CD4-positive, alpha-beta T cell treated with Interleukin-21 for 1 hour (primary cell): ENCODE data around the gene TMPRSS7.

ENCODE experiments used
- DNase-seq: peaks from one replicate; pipeline ENCODE4 v3.0.0-alpha.2; 2020

Gene TMPRSS7

DNA sequence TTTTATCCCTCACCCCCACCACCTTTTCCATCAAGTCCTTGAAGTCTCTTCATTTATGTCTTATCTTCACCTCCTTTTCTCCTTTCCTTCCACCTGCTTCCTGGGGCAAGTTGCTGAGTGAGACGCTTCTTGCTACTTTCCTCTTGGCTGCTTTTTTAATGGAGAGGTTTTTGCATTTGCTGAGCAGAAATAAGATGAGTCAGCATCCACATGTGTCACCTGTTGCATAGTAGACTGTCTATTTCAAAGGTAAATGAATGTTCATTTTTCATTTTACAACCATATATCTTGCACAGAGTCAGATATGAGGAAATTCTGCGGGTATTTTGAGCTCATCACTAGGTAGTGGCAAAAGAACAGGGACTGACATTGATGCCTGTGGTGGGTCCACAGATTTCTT lies 70.2 kb downstream of the TMPRSS7 start:
- no peak for DNase-seq

- no peak for DNase-seq
Observed at GRCh38 chr3:112109322-112109721, 74.8 kb downstream of the TMPRSS7 start.

DNA sequence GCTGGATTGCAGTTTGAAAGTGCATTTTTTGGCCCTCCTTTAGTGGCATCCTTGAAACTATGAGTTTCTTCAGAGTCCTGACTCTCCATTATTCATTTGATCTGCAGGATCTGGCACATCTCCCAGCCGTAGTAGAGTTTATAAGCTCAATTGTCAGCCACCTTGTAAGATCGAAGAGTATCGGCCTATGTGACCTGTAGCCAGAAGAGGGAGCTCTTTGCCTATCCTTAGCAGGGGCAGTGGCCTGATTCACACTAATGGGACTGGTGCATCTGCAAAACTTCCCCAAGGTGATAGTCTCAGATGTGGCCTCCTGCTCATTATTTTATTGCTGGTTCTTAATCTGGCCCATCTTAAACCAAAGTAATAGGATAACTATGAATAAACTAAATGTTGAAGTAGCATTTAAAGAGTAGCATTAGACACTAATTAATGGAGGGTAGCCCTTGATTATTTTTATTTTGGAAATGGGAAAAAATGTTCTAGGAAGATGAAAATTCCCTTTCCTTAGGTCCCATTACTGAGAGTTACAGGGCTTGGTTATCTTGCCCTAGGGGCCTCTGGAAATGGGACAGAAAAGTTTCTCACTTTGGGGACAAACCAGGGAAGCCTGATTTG lies 77.4 kb downstream of the TMPRSS7 start:
- DNase-seq: peak; percentile 80

DNA sequence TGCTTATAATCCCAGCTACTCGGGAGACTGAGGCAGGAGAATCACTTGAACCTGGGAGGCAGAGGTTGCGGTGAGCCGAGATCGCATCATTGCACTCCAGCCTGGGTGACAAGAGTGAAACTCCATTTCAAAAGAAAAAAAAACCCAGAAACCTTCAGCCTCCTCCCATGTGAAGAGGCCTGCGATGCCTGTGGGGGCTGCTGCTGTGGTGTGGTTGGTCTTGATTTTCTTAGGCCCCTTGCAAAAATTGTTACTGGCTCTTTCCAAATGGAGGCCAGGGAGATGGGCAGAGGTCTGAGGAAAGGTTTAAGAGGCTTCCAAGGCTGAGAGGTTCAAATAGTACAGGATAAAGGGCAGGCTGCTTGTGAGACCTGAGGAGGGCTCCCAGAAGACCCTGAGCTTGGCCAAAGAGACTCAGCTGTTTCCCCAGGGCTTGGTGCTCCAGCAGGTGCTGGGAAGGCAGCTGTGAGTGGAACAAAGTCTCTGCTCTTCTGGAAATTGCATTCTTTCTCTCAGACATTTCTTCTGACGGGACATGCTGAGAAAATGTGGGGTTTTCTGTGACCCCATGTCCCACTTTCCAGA lies 80.1 kb downstream of the TMPRSS7 start:
- no peak for DNase-seq

GRCh38 chr3:112115161-112115739 lies 80.7 kb downstream of the TMPRSS7 start:
- DNase-seq: no peak

- DNase-seq: no peak
Observed at GRCh38 chr3:112115806-112116383, 81.4 kb downstream of the TMPRSS7 start.

GRCh38 chr3:112116748-112117186 lies 82.2 kb downstream of the TMPRSS7 start:
- DNase-seq: no peak

GRCh38 chr3:112117415-112117814 lies 82.9 kb downstream of the TMPRSS7 start:
- no peak for DNase-seq

DNA sequence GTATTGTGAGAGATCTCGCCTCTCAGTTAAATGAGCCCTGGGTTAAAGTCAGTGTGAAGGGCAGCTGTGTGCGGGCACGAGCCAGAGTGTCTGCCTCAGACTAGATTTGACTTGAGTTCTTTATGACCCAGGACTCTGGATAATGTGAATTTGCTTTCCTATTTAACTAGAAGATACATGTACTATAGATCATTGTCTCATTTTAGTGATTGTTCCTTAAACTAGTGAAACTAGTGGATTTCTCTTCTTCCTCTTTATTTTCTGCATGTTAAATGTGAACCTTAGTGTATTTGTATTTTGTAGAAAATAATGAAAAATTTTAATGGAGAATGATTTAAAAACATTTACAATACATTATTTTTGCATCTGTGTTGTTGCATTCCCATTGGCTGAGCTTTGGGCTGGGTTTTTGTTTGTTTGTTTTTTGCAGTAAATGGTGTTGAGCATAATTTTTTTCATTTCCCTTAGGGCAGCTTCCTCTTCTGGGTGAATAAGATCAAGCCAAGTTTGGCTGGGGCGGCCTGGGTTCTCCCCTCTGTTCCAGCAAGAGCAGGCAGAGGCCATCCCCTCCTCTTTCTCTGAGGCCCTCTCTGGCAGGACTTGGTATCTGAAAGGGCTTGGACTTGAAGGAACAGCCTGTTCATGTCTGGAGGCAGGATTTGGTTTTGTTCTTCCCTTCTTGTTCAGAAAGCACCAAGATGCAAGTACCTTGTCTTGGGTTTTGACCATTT lies 83.5 kb downstream of the TMPRSS7 start:
- no peak for DNase-seq

DNA sequence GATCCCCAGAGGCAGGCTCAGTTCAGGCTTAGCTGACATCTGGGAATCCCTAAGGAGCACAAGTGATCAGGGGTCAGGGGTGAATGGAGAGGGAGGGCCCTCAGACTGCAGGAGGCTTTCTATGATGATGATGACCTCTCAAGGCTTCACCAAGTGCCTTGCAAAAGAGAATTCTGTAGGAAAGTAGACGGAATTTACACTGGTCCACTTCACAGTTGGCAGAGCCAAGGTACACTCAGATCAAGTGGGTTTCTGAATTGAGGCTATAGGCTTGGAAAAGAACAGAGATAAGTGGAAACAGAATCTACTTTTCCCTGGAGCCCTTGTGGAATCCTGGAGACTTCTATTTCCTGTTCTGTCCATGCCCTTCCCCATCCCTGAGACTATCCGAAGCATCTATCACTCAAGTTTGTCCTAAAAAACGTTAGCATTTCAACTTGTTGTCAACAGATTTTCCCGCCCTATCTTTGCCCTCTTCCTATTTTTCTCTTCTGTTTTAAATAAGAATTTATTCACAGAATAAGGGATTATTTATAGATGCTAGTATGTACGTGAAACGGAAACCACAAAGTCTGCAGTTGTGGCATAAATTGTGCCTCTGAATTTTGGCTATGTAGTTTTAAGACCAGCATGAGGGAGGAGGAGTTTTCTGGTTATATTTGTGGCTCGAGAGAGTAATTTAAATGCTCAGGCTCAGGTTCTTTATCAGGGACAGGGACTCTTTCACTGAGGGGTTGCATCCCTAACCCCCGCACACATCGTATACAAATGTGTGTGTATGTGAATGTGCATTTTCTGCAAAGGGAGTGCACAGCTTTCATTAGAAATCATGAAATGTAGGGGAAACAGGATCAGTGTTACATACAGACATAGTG lies 85.7 kb downstream of the TMPRSS7 start:
- no peak for DNase-seq

GRCh38 chr3:112121577-112122547 lies 87.3 kb downstream of the TMPRSS7 start:
- DNase-seq: no peak

DNA sequence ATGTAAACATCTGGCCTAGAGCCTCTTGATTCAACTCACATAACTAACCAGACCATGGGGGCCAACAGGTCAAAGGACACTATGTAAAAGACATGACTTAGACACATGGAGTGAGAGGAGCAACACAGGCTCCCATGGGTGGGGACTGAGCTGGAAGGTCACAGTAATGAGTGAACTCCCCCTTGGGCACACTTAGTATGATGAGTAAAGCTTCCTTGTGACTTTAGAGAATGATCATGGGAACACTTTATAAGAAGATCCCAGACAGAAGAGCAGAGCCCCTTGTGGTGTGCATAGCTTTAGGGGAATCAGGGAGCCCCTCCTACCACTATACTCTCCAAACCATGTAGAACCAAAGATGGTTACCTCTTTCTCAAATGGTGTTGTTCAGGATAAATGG lies 88.3 kb downstream of the TMPRSS7 start:
- DNase-seq: no peak

DNA sequence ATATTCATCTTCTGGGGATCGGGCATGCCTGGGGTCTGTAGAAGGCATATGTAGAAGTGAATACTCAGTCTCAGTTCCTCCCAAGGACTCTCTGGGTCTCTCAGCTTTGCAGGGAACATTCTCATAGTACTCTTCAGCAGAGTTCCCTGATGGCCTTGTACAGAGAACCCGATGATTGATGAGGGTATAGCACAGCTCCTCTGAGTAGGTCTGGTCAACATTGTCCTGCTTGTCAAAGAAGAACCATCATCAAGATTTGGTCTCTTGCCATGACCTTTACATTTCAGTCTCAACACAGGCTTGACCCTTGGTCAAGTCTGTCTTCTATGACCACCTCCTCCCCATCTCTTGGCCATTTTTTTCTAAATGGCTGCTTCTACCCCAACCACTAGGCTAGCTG lies 89.0 kb downstream of the TMPRSS7 start:
- DNase-seq: no peak

- DNase-seq: no peak
Observed at GRCh38 chr3:112124907-112125607, 90.5 kb downstream of the TMPRSS7 start.

- no peak for DNase-seq
Observed at GRCh38 chr3:112126511-112126911, 92.0 kb downstream of the TMPRSS7 start.

DNA sequence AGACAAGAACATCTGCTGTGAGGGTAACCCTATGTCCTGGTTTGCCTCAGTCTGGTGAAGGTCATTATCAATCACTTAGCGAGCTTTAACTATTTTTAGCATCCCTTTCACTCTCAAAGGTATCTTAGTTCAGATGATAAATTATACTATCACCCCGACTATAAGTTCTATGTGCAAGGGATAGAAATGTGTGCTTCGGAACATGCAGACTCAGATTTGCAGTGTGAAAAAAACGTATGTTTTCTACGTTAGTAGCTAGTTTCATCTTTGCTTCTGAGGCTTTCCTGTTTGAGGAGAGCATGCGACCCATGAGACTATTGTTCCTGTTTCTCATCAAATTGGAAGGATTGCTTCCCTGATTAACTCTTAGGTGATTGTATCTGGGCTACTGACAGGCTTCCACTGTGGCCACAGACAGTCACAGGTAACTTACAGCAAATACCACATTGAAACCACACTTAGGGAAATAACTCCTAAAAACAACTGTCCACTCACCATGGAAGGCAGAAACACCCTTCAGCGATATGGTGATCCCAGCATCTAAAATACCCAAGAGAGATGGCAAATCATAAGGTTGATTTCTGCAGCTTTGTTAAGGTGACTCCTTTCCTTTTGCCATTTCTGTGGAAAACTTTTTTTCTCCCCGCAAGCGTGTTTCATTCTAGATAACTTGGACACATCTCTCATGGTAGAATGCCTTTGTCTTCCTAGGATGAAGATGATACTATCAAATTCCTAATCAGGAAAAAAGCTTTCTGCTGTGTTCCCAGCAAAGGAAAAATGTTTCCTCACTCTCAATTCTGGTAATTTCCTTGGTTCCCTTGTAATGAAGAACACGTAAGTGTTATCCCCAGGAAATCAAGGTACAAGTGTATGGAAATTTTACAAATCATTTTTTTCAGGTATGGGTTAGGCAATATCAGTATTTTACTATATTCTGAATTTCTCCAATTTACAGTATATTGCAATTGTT lies 93.3 kb downstream of the TMPRSS7 start:
- DNase-seq: no peak

DNA sequence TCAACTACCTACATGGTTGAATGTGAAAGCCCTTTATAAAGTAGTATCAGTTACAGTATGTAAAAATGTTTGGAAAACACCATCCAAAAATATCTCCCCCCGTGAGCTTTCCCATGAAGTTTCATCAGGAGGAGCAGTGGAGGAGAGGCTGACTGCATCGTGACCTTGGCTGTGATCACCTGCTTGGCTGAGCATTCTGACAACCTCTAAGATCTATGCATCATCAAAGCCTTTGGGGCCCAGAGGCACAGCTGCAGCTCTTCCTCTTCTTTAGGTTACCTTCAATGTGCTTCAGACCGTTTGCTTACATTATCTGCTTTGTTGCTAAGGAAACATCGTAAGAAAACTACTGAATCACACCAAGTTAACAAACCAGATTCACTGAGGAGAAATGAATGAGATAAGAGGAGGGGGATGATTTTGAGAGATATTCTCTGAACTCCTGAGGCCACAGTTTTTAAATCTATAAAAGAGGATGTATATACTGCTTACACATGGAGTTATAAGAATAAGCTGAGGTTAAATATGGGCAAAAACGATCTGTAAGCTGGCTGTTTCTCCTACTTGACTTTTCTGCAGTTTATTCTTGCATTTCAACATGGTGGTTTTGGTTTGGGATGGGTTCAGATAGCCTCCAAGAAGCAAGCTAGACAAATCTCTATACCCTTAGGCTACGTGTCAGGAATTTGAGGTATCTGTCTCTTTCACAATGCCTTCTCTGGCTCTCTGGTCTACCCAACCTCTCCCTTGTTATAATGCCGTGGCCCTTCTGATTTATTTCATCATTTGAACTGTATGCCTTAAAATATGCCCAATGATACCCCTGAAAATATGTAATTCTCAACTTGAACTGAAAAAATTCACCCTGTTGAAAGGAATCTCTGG lies 94.5 kb downstream of the TMPRSS7 start:
- DNase-seq: peak; percentile 85

DNA sequence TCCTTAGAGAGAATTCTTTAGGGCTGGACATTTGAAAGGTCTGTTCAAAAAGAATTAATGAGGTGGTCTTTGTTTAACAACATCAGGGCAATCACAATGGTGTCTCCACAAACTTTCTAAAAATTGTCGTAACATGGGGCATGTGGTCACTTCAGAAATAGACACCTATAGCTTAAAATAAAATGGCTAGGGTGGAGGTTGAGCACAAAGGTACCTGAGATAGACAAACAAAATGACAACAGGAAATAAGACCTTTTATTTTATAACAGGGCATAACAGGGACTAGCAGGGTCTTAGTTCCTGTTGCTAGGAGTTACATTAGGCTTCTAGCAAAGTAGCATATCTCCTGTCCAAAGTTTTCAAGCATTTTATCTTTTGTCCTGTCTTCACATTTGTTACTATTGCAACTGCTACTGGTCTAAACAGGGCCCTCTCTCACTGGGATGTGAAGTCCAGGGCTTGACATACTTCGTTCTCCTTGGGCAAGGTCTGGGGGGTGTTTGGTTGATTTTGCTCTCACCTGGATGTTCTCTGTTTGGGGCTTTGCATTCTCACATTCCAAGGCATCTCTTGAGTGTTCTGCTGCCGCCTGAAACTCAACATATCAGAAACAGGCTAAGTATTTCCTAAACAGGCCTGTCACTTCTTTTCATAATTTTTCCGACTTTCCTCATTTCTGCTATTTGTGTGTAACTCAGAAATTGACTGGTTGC lies 95.5 kb downstream of the TMPRSS7 start:
- DNase-seq: no peak
